Activated naive CD4-positive, alpha-beta T cell treated with anti-CD3 and anti-CD28 coated beads, Interleukin-2, amount 50 U/mL, for 24 hours (primary cell): ENCODE measurements around the gene ADCY10.
"Not testable (repeated sequence)": the region's sequence is repeated elsewhere in the genome, so short reads cannot be mapped to it uniquely, and the experiment has no call there.

Experiments
- H3K27ac Mint-ChIP-seq: one replicate; pipeline ENCODE4 v1.8.0; 2021; ENCODE audit warnings: mild to moderate bottlenecking, mixed read lengths
- H3K27me3 Mint-ChIP-seq: one replicate; pipeline ENCODE4 v1.8.0; 2021; ENCODE audit warnings: mixed read lengths
- H3K36me3 Mint-ChIP-seq: one replicate; pipeline ENCODE4 v1.8.0; 2021; ENCODE audit warnings: mixed read lengths
- H3K4me1 Mint-ChIP-seq: one replicate; pipeline ENCODE4 v1.8.0; 2021; ENCODE audit warnings: mixed read lengths
- H3K4me3 Mint-ChIP-seq: one replicate; pipeline ENCODE4 v1.8.0; 2021; ENCODE audit warnings: mild to moderate bottlenecking, mixed read lengths
- H3K9me3 Mint-ChIP-seq: one replicate; pipeline ENCODE4 v1.8.0; 2021; ENCODE audit warnings: mixed read lengths

Gene ADCY10

GRCh38 chr1:167824163-167824794 is 89.7 kb downstream of the ADCY10 start:
- Mint-ChIP-seq H3K9me3 (no peaks in the 10 kb centered on the region), H3K36me3 (no peaks in the 10 kb centered on the region), H3K4me1 (no peaks in the 10 kb centered on the region), H3K27me3 (peaks cover 5% of the 10 kb centered on the region), H3K27ac (no peak overlapping the region), H3K4me3 (no peak overlapping the region)

- no peaks in the 10 kb centered on the region for H3K9me3 Mint-ChIP-seq
- no peak overlapping the region for H3K27ac Mint-ChIP-seq
- no peaks in the 10 kb centered on the region for H3K4me1 Mint-ChIP-seq
- peaks cover 5% of the 10 kb centered on the region for H3K27me3 Mint-ChIP-seq
- no peaks in the 10 kb centered on the region for H3K36me3 Mint-ChIP-seq
- H3K4me3 Mint-ChIP-seq: no peak overlapping the region
Measured at GRCh38 chr1:167821969-167822685, 91.8 kb downstream of the ADCY10 start.

GRCh38 chr1:167821356-167821685 is 92.6 kb downstream of the ADCY10 start:
- H3K36me3 Mint-ChIP-seq: no peaks in the 10 kb centered on the region
- H3K4me1 Mint-ChIP-seq: no peaks in the 10 kb centered on the region
- peaks cover 5% of the 10 kb centered on the region for H3K27me3 Mint-ChIP-seq
- H3K27ac Mint-ChIP-seq: no peak overlapping the region
- no peaks in the 10 kb centered on the region for H3K9me3 Mint-ChIP-seq
- H3K4me3 Mint-ChIP-seq: no peak overlapping the region

GRCh38 chr1:167820684-167821355 is 93.1 kb downstream of the ADCY10 start:
- Mint-ChIP-seq H3K4me1 (no peaks in the 10 kb centered on the region), H3K36me3 (peaks cover 1% of the 10 kb centered on the region), H3K4me3 (no peak overlapping the region), H3K9me3 (peaks cover 2% of the 10 kb centered on the region), H3K27me3 (peaks cover 5% of the 10 kb centered on the region), H3K27ac (no peak overlapping the region)

DNA sequence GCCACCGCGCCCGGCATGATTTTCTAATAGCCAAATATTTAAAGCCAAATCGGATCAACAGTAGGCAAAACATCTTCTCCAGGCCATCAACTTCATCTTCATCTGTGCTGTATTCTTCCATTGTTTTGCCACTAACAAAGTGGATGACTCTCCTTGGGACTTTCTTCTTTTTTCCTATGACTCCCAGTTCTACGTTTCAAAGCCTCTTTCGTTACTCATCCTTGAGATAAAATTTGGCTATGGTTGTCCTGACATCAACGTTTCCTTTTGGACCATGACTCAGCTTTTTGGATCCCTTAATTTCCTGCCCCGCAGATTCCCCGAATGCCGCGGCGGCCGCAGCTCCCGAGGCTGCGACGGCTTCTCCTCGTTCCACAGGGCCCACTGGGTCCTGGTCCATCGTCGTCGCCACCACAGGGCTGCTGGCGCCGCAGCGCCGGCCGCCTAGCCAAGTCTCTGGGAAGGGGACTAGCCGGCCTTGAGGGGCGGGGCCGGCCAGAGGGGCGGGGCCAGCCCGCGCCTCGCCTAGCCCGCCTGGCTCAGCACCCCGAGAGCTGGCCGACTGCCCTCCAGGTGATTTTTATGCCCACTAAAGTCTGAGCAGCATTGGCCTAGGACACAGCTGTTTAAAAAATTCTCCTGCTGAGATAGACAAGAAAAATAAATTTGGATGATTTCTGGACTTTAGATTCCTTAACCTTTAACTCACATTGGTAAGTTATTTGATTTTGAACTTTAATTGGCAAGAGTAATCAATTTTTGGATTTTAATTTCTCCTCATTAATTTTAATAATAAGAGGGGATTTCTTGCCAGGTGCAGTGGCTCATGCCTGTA is 93.9 kb downstream of the ADCY10 start:
- Mint-ChIP-seq H3K9me3 (peaks cover 10% of the 10 kb centered on the region), H3K36me3 (peaks cover 7% of the 10 kb centered on the region), H3K27me3 (peaks cover 5% of the 10 kb centered on the region), H3K27ac (no peak overlapping the region), H3K4me1 (no peaks in the 10 kb centered on the region), H3K4me3 (peak overlapping the region; percentile 56)

DNA sequence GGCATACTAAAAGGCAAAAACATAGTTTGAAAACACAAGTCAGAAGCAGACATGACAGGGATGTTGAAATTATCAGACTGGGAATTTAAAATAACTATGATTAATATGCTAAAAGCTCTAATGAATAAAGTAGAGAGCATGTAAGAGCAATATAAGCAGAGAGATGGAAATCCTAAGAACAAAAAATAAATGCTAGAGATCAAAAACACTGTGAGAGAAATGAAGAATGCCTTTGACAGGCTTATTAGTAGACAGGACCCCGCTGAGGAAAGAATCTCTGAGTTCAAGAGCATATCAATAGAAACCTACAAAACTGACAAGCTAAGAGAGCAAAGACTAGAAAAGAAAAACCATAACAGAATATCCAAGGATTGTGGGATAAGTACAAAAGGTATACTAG is 98.3 kb downstream of the ADCY10 start:
- H3K36me3 Mint-ChIP-seq: peaks cover 23% of the 10 kb centered on the region
- no peak overlapping the region for H3K27ac Mint-ChIP-seq
- no peak overlapping the region for H3K4me3 Mint-ChIP-seq
- H3K4me1 Mint-ChIP-seq: no peaks in the 10 kb centered on the region
- H3K27me3 Mint-ChIP-seq: peaks cover 10% of the 10 kb centered on the region
- H3K9me3 Mint-ChIP-seq: peaks cover 26% of the 10 kb centered on the region

GRCh38 chr1:167812972-167813371 is 101.0 kb downstream of the ADCY10 start:
- Mint-ChIP-seq H3K4me1 (no peaks in the 10 kb centered on the region), H3K36me3 (peaks cover 23% of the 10 kb centered on the region), H3K27me3 (peaks cover 7% of the 10 kb centered on the region), H3K27ac (no peak overlapping the region), H3K4me3 (no peak overlapping the region), H3K9me3 (peaks cover 26% of the 10 kb centered on the region)

DNA sequence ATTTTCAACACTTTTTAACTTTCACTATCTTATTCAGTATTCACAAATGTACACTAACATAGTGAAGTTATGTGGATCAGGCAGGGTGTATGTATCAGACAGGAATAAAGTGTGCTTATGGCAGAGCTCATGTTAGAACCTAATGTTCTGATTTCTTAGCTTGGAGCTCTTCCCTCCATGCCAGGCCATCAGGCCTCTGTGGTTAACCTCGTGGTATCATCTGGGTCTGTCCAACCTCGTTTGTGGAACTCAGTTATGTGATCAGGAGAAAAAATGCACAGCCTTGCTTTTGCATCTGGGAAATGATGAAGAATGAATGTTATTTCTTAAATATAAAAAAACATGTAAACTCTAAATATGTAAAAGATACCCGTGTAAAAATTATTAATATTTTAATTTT is 105.2 kb downstream of the ADCY10 start:
- peaks cover 14% of the 10 kb centered on the region for H3K36me3 Mint-ChIP-seq
- peaks cover 16% of the 10 kb centered on the region for H3K9me3 Mint-ChIP-seq
- no peak overlapping the region for H3K4me3 Mint-ChIP-seq
- peaks cover 8% of the 10 kb centered on the region for H3K27me3 Mint-ChIP-seq
- H3K27ac Mint-ChIP-seq: no peak overlapping the region
- H3K4me1 Mint-ChIP-seq: peaks cover 19% of the 10 kb centered on the region

- no peak overlapping the region for H3K27ac Mint-ChIP-seq
- peaks cover 11% of the 10 kb centered on the region for H3K36me3 Mint-ChIP-seq
- H3K27me3 Mint-ChIP-seq: peaks cover 7% of the 10 kb centered on the region
- H3K4me1 Mint-ChIP-seq: peaks cover 24% of the 10 kb centered on the region
- peaks cover 12% of the 10 kb centered on the region for H3K9me3 Mint-ChIP-seq
- H3K4me3 Mint-ChIP-seq: no peak overlapping the region
Measured at GRCh38 chr1:167808104-167808503, 105.8 kb downstream of the ADCY10 start.

DNA sequence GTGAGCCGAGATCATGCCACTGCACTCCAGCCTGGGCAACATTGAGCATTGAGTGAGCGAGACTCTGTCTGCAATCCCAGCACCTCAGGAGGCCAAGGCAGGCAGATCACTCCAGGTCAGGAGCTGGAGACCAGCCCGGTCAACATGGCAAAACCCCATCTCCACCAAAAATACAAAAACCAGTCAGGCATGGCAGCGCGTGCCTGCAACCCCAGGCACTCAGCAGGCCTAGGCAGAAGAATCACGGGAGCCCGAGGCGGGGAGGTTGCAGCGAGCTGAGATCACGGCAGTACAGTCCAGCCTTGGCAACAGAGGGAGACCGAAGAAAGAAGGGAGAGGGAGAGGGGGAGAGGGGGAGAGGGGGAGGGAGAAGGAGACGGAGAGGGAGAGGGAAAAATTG is 107.3 kb downstream of the ADCY10 start:
- not testable (repeated sequence) for H3K27ac Mint-ChIP-seq, H3K36me3 Mint-ChIP-seq, H3K4me3 Mint-ChIP-seq, H3K27me3 Mint-ChIP-seq, H3K9me3 Mint-ChIP-seq
- H3K4me1 Mint-ChIP-seq: peaks cover 25% of the 10 kb centered on the region

GRCh38 chr1:167806235-167806634 is 107.7 kb downstream of the ADCY10 start:
- peaks cover 25% of the 10 kb centered on the region for H3K4me1 Mint-ChIP-seq
- H3K4me3 Mint-ChIP-seq, H3K9me3 Mint-ChIP-seq: not testable (repeated sequence)

GRCh38 chr1:167805041-167805556 is 108.8 kb downstream of the ADCY10 start:
- no peaks in the 10 kb centered on the region for H3K36me3 Mint-ChIP-seq
- H3K27me3 Mint-ChIP-seq: peaks cover 3% of the 10 kb centered on the region
- no peak overlapping the region for H3K4me3 Mint-ChIP-seq
- peaks cover 25% of the 10 kb centered on the region for H3K4me1 Mint-ChIP-seq
- peak overlapping the region; percentile 93 for H3K27ac Mint-ChIP-seq
- no peaks in the 10 kb centered on the region for H3K9me3 Mint-ChIP-seq

More at GRCh38 chr1:167806235-167806634, 107.7 kb downstream of the ADCY10 start:
- H3K36me3 Mint-ChIP-seq, H3K27ac Mint-ChIP-seq, H3K27me3 Mint-ChIP-seq: not testable (repeated sequence)

DNA sequence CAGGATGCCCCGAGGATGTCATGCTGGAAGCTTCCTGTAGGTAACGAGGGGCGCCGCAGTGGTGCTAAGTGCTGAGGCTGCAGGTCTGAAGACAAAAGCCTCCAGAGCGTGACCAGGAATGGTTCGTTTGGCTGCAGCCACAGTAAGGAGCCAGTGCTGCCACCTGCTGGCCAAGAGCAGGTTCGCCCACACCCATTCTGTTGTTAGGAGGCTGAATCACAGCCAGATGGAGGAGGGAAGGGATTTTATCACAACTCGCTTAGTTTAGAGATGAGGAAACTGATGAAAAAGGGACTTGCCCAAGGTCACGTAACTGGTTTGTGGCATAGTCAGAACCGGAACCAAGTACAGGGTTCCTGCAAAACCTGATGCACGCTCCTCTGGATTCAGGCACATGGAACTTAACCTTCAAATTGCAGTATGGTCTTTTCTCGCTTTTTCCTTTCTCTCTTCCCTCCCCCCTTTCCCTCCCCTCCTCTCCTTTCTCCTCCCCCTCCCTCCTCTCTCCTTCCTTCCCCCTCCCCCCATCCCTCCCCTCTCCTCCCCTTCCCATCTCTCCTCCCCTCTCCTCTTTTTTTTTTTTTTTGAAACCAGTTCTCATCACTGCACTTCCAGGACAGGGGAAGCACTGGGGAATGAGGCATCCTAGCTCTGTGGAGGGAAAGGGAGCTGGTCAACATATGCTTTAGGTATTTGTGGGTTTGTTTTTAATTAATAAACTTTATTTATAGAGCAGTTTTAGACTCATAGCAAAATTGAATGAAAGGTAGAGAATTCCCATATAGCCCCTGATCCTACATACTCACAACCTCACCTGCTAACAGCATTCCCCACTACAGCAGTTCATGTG is 110.4 kb downstream of the ADCY10 start:
- peaks cover 25% of the 10 kb centered on the region for H3K4me1 Mint-ChIP-seq
- peak overlapping the region; percentile 44 for H3K4me3 Mint-ChIP-seq
- no peaks in the 10 kb centered on the region for H3K36me3 Mint-ChIP-seq
- peak overlapping the region; percentile 82 for H3K27ac Mint-ChIP-seq
- H3K9me3 Mint-ChIP-seq: no peaks in the 10 kb centered on the region
- H3K27me3 Mint-ChIP-seq: peaks cover 2% of the 10 kb centered on the region

- H3K4me3 Mint-ChIP-seq: no peak overlapping the region
Measured at GRCh38 chr1:167802235-167802634, 111.7 kb downstream of the ADCY10 start.

DNA sequence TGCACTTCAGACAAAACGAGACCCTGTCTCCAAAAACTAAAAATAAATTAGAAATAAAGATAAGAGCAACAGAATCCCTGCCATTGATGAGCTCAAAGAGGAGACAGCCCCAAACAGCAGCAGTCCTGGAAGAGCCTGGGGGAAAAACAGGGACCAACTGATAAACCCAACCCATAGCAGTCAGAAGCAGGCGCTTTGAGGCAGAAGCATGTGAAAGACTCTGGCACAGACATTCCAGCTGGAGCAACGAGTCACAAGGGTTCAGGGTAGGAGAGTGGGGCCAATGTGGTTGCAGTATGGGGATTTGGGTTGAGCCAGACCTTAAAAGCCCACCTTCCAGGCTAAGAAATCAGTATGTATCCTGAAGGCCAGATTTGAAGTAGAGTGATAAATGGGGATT is 113.7 kb downstream of the ADCY10 start:
- Mint-ChIP-seq H3K4me1 (peaks cover 25% of the 10 kb centered on the region), H3K36me3 (no peaks in the 10 kb centered on the region)

More at GRCh38 chr1:167802235-167802634, 111.7 kb downstream of the ADCY10 start:
- no peaks in the 10 kb centered on the region for H3K36me3 Mint-ChIP-seq
- H3K9me3 Mint-ChIP-seq: no peaks in the 10 kb centered on the region
- H3K27ac Mint-ChIP-seq: no peak overlapping the region
- peaks cover 25% of the 10 kb centered on the region for H3K4me1 Mint-ChIP-seq
- H3K27me3 Mint-ChIP-seq: no peaks in the 10 kb centered on the region

More for the DNA sequence above, 113.7 kb downstream of the ADCY10 start:
- H3K4me3 Mint-ChIP-seq: no peak overlapping the region
- no peaks in the 10 kb centered on the region for H3K27me3 Mint-ChIP-seq
- H3K27ac Mint-ChIP-seq: no peak overlapping the region
- no peaks in the 10 kb centered on the region for H3K9me3 Mint-ChIP-seq
